Osteocyte (in vitro differentiated cells): ENCODE results near the gene SEMA5B. TPM values are rescaled to one million over a fixed set of nuclear protein-coding genes. Genes with fewer than 3 reads are reported as not detected.

Experiments used
- DNase-seq: peaks from one replicate; pipeline ENCODE4 v3.0.0; 2021; ENCODE audit warnings: mixed read lengths; ENCODE audit not compliant: unreplicated experiment; ENCODE audit errors: extremely low spot score
- H3K27ac Mint-ChIP-seq: one replicate; pipeline ENCODE4 v1.8.0; 2021; ENCODE audit warnings: mild to moderate bottlenecking, mixed read lengths; ENCODE audit not compliant: unreplicated experiment
- H3K27me3 Mint-ChIP-seq: one replicate; pipeline ENCODE4 v1.8.0; 2021; ENCODE audit warnings: mixed read lengths; ENCODE audit not compliant: unreplicated experiment
- H3K36me3 Mint-ChIP-seq: one replicate; pipeline ENCODE4 v1.8.0; 2021; ENCODE audit warnings: mixed read lengths; ENCODE audit not compliant: unreplicated experiment
- H3K4me1 Mint-ChIP-seq: one replicate; pipeline ENCODE4 v1.8.0; 2021; ENCODE audit warnings: mixed read lengths; ENCODE audit not compliant: unreplicated experiment
- H3K4me3 Mint-ChIP-seq: one replicate; pipeline ENCODE4 v1.8.0; 2021; ENCODE audit warnings: mild to moderate bottlenecking, moderate library complexity, mixed read lengths; ENCODE audit not compliant: unreplicated experiment
- H3K9me3 Mint-ChIP-seq: one replicate; pipeline ENCODE4 v1.8.0; 2021; ENCODE audit warnings: mixed read lengths; ENCODE audit not compliant: unreplicated experiment
- total RNA-seq: library from RNA; stranded (reverse); gene quantifications from 2 replicates; pipeline ENCODE4 v1.2.1, GENCODE V29; 2021
- TF ChIP-seq, protein P1 (sequence below): fragments of 200-600 bp; sonication (generic); IDR thresholded peaks from 2 replicates; pipeline ENCODE4 v1.5.0; 2021; ENCODE audit warnings: antibody characterized with exemption, mild to moderate bottlenecking, moderate library complexity

SEMA5B gene
- total RNA-seq, 1 donor from 2014 or later, result 1.3 TPM

DNA sequence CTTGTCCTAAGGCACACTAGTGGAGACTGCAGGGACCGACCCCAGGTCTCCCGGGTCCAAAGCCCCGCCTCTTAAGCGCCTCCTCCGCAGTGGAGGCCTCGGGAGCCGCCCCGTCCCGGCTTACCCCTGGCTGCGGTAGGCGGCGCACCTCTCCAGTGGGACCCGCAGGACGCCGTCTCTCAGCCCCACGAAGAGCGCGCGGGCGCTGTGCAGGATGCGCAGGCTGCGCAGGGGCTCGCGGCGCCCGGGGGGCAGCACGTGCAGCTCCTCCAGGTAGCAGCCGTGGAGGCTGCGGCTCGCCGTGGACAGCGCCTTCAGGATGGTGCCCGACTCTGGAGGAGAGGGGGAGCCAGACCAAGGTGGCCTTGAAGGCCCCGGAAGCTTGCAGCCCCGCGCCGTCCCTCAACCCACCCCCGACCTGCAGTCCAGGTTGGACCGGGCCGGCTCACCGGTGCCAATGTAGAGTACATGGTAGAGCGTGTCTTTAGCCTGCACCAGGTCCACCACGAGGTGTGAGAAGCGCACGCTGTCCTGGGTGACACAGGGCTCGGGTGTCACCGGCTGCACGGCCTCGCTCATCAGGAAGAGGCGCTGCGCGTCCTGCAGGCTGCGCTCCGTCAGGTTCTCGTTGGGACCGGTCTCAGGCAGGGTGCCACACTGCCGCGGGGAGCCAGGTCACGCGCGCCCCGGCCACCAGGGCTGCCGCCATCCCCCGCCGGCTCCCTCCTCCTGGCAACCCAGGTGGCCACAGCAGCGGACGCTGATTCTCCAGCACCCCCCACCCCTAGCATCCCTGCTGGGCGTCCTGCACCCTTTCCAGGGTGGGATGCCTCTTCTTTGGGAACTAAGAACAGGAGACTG lies 105.5 kb downstream of the SEMA5B start:
- H3K4me1 Mint-ChIP-seq, result no peaks in the 10 kb centered on the region
- peaks cover 13% of the 10 kb centered on the region for H3K27me3 Mint-ChIP-seq
- H3K27ac Mint-ChIP-seq, result no peak overlapping the region
- TF ChIP-seq, protein P1, sequence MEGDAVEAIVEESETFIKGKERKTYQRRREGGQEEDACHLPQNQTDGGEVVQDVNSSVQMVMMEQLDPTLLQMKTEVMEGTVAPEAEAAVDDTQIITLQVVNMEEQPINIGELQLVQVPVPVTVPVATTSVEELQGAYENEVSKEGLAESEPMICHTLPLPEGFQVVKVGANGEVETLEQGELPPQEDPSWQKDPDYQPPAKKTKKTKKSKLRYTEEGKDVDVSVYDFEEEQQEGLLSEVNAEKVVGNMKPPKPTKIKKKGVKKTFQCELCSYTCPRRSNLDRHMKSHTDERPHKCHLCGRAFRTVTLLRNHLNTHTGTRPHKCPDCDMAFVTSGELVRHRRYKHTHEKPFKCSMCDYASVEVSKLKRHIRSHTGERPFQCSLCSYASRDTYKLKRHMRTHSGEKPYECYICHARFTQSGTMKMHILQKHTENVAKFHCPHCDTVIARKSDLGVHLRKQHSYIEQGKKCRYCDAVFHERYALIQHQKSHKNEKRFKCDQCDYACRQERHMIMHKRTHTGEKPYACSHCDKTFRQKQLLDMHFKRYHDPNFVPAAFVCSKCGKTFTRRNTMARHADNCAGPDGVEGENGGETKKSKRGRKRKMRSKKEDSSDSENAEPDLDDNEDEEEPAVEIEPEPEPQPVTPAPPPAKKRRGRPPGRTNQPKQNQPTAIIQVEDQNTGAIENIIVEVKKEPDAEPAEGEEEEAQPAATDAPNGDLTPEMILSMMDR, result no peak
- no peaks in the 10 kb centered on the region for H3K36me3 Mint-ChIP-seq
- no peaks in the 10 kb centered on the region for H3K9me3 Mint-ChIP-seq
- no peak overlapping the region for H3K4me3 Mint-ChIP-seq
- DNase-seq, result no peak

GRCh38 chr3:122920986-122921385 lies 106.6 kb downstream of the SEMA5B start:
- Mint-ChIP-seq H3K27ac (no peak overlapping the region), H3K9me3 (no peaks in the 10 kb centered on the region), H3K4me3 (no peak overlapping the region), H3K27me3 (peaks cover 18% of the 10 kb centered on the region), H3K4me1 (no peaks in the 10 kb centered on the region), H3K36me3 (no peaks in the 10 kb centered on the region)
- TF ChIP-seq, protein P1, result no peak
- DNase-seq, result no peak

DNA sequence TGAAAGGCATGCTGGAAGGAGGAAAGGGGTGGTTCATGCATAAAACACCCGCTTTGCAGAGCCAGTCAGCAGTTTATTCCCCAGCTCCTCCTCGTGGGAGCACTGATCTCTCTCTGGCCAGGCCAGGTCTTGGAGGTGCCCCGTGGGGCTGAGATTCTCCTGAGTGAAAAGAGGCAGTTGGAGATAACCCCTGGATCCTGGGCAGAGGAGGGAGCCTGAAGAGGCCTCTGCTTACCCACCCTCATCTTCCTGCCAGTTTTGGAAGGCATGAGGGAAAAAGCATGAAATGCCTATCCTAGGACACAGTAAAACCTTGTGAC lies 108.3 kb downstream of the SEMA5B start:
- Mint-ChIP-seq H3K27ac (no peak overlapping the region), H3K36me3 (no peaks in the 10 kb centered on the region), H3K4me1 (no peaks in the 10 kb centered on the region), H3K9me3 (no peaks in the 10 kb centered on the region), H3K27me3 (peaks cover 21% of the 10 kb centered on the region), H3K4me3 (no peak overlapping the region)
- no peak for DNase-seq
- TF ChIP-seq, protein P1, result no peak

DNA sequence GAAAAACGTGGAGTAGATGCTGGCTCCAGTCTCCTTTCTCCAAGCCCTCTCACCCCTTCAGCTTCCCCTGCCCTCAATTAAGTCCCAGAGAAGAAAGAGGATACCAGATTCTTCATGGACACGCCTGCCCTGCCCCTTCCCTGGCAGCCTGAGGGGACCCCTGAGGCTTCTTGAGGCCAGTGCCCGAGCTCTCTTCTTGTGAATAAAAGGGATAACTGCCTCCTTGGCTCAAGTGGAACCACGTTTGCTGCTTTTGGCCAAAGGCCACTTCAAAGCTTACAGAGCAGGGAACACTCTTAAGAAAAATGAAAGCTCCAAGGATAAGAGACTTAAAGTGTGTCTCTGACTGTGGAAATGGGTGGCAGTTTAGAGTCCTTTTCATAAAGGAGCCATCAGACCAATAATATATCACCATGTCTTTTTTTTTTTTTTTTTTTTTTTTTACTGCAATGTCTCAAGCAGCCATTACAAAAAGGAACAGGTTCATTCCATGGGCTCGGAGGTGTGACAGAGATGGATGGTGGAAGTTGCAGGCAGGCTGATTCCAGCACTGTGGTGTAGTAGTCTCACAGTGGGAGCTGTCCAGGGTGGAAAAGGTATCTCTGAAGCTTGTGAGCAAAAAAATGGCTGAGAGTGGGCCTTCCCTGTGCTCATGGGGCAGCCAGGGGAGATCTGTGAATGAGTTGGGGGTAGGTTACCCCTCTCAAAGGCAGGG lies 108.8 kb downstream of the SEMA5B start:
- H3K9me3 Mint-ChIP-seq, result no peaks in the 10 kb centered on the region
- H3K27ac Mint-ChIP-seq, result no peak overlapping the region
- TF ChIP-seq, protein P1, result no peak
- DNase-seq, result no peak
- no peaks in the 10 kb centered on the region for H3K36me3 Mint-ChIP-seq
- H3K4me3 Mint-ChIP-seq, result no peak overlapping the region
- peaks cover 21% of the 10 kb centered on the region for H3K27me3 Mint-ChIP-seq
- H3K4me1 Mint-ChIP-seq, result no peaks in the 10 kb centered on the region

- Mint-ChIP-seq H3K27me3 (peaks cover 21% of the 10 kb centered on the region), H3K4me3 (no peak overlapping the region), H3K36me3 (no peaks in the 10 kb centered on the region), H3K4me1 (no peaks in the 10 kb centered on the region), H3K9me3 (no peaks in the 10 kb centered on the region), H3K27ac (no peak overlapping the region)
- no peak for DNase-seq
- TF ChIP-seq, protein P1, result no peak
These were observed 110.2 kb downstream of the SEMA5B start for GRCh38 chr3:122917412-122917811.
